ENCODE measurements around the gene ZBTB1. TPM values are rescaled to one million over a fixed set of nuclear protein-coding genes. Genes with fewer than 3 reads are reported as not detected.

ZBTB1 gene
- total and polyA plus RNA-seq, 4 donors = 5.4 to 29.3 (median 10.7) TPM

DNA sequence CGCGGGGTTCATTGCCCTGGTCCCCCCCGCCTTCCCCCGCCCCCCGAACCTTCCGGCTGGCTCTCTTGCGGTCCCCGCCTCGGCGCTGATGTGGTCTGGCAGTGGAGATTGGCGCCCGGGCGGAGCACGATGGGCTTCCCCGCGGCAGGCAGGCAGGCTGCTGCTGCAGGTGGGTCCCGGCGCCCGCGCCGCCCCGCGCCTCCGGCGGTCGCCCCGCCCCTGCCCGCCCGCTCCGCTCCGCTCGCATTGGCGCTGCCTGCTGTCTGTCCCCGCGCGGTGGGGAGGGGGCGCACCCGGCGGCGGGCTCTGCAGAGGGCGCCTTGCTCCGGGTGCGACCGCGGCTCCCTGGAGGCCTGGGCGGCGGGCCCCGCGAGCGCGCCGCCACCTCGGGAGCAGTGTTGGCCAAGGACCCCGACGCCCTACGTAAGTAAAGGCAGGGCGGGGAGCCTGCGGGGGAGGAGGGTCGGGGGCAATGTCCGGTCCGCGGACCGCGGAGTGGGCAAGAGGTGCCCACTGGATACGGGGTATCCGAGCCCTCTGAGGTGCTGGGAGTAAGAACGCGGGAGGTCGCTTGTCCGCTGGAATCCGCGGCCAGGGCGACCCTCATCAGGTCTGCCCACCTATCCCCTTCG lies 39.3 kb upstream of the ZBTB1 start, which contains the start of gene AKAP5 (continued):
- TF ChIP-seq EGR1 (IDR thresholded peaks at IDR 0.05; ENCODE audit: low read depth in 2 of 2) (no peak), NR2F2 (IDR thresholded peaks at IDR 0.05) (no peak), FOXA1 (IDR thresholded peaks at IDR 0.05) (no peak)

DNA sequence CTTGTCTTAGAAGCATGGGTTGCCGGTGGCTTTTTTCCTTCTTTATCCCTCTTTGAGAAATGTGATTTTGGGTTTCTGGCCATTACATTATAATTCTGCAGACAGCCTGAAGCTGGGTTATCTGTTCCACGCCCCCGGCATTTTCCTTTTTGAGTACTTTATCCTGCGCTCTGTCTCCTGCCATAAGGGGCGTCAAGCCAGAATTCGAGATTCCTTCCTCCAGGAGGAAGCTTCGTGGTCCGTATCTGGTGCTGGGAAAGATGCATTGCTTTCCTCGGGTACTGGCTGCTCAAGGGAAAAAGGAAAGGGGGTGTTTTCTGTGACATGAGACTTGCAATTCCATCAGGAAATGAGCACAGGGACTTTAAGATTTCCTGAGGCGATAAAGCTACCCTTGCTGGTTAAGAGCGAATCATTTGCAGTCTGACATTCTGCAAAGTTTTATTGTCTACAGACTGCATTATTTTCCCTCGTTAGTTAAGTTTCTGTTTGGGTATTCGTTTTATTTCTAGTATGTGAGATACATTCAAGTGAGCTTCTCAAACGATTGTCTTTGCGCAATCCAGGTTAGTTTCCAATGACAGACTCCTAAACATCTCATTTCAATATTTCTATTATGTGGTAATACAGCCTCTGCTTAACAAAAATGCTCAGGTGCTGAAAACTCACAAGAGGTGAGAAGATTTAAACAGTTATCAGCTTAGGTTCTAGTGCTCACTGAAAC lies 38.6 kb upstream of the ZBTB1 start:
- Histone ChIP-seq H3K9ac (ENCODE audit: low read depth in 1 of 2, low read length in 2 of 2) (no peak overlapping the region), H3K36me3 (ENCODE audit: control insufficient read depth in 4 of 4, insufficient read depth in 3 of 4, low read depth in 1 of 4, low read length in 3 of 4) (peaks cover 1 to 9% (median 7%) of the 10 kb centered on the region in 4 donors), H3K27me3 (ENCODE audit: control insufficient read depth in 4 of 4, insufficient read depth in 4 of 4, low read length in 3 of 4) (no peaks in the 10 kb centered on the region), H3K9me3 (ENCODE audit: control insufficient read depth in 4 of 4, low read length in 3 of 4) (no peaks in the 10 kb centered on the region), H3K27ac (ENCODE audit: low read depth in 1 of 2, low read length in 2 of 2) (no peak overlapping the region), H3K4me3 (ENCODE audit: low read depth in 1 of 3, low read length in 3 of 3) (peak overlapping the region; percentile 21 to 84 (median 31)), H3K4me1 (ENCODE audit: control insufficient read depth in 4 of 4, insufficient read depth in 4 of 4, low read length in 3 of 4) (peaks cover 3 to 21% (median 11%) of the 10 kb centered on the region in 4 donors)
- 19% methylated on average over 15 of the region's 15 CpGs for WGBS
- DNase-seq (ENCODE audit: low spot score) = no peak
- TF ChIP-seq RAD21 (IDR thresholded peaks at IDR 0.05) (peak in 1 of 2 donors; percentile 9), HNF4G (IDR thresholded peaks at IDR 0.05) (no peak)

DNA sequence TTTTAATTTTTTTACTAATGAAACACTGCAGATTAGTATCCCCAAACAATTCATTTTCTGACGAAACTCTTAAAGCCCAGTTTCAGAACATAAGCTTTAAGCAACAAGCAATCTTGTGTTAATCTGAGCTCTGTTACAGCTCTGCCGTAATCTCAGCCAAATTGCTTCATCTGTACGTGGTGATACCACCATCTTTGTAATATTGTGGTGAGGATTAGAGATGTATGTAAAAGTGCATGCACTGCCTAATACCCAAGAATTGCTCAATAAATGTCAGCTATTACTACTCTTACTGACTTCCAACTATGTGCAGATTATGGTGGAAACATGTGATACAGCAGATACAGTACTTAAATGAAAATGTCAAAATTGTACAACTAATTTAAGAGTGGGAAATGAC lies 37.5 kb upstream of the ZBTB1 start:
- H3K4me3 ChIP-seq (ENCODE audit: low read depth in 1 of 3, low read length in 3 of 3) = no peak overlapping the region
- peaks cover 0 to 5% (median 1%) of the 10 kb centered on the region in 4 donors for H3K36me3 ChIP-seq (ENCODE audit: control insufficient read depth in 4 of 4, insufficient read depth in 3 of 4, low read depth in 1 of 4, low read length in 3 of 4)
- no peaks in the 10 kb centered on the region for H3K27me3 ChIP-seq (ENCODE audit: control insufficient read depth in 4 of 4, insufficient read depth in 4 of 4, low read length in 3 of 4)
- 82% methylated on average over 3 of the region's 3 CpGs for WGBS
- H3K4me1 ChIP-seq (ENCODE audit: control insufficient read depth in 4 of 4, insufficient read depth in 4 of 4, low read length in 3 of 4) = peaks cover 3 to 21% (median 11%) of the 10 kb centered on the region in 4 donors
- no peak overlapping the region for H3K9ac ChIP-seq (ENCODE audit: low read depth in 1 of 2, low read length in 2 of 2)
- no peaks in the 10 kb centered on the region for H3K9me3 ChIP-seq (ENCODE audit: control insufficient read depth in 4 of 4, low read length in 3 of 4)
- no peak overlapping the region for H3K27ac ChIP-seq (ENCODE audit: low read depth in 1 of 2, low read length in 2 of 2)
- no peak for TF ChIP-seq HNF4A (conservative IDR thresholded peaks at IDR 0.05)
- no peak for TF ChIP-seq NR2F2 (IDR thresholded peaks at IDR 0.05)
- no peak for TF ChIP-seq RXRA (IDR thresholded peaks at IDR 0.05)
- TF ChIP-seq EGR1 (IDR thresholded peaks at IDR 0.05; ENCODE audit: low read depth in 2 of 2) = no peak
- TF ChIP-seq, protein P1, sequence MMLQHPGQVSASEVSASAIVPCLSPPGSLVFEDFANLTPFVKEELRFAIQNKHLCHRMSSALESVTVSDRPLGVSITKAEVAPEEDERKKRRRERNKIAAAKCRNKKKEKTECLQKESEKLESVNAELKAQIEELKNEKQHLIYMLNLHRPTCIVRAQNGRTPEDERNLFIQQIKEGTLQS (IDR thresholded peaks at IDR 0.05) = no peak
- no peak for TF ChIP-seq SP1 (IDR thresholded peaks at IDR 0.05)
- no peak for TF ChIP-seq GABPA (IDR thresholded peaks at IDR 0.05 in 1 of 2, conservative IDR thresholded peaks at IDR 0.05 in 1 of 2)
- TF ChIP-seq, protein P2, sequence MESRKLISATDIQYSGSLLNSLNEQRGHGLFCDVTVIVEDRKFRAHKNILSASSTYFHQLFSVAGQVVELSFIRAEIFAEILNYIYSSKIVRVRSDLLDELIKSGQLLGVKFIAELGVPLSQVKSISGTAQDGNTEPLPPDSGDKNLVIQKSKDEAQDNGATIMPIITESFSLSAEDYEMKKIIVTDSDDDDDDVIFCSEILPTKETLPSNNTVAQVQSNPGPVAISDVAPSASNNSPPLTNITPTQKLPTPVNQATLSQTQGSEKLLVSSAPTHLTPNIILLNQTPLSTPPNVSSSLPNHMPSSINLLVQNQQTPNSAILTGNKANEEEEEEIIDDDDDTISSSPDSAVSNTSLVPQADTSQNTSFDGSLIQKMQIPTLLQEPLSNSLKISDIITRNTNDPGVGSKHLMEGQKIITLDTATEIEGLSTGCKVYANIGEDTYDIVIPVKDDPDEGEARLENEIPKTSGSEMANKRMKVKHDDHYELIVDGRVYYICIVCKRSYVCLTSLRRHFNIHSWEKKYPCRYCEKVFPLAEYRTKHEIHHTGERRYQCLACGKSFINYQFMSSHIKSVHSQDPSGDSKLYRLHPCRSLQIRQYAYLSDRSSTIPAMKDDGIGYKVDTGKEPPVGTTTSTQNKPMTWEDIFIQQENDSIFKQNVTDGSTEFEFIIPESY (IDR thresholded peaks at IDR 0.05) = no peak
- TF ChIP-seq, protein P3, sequence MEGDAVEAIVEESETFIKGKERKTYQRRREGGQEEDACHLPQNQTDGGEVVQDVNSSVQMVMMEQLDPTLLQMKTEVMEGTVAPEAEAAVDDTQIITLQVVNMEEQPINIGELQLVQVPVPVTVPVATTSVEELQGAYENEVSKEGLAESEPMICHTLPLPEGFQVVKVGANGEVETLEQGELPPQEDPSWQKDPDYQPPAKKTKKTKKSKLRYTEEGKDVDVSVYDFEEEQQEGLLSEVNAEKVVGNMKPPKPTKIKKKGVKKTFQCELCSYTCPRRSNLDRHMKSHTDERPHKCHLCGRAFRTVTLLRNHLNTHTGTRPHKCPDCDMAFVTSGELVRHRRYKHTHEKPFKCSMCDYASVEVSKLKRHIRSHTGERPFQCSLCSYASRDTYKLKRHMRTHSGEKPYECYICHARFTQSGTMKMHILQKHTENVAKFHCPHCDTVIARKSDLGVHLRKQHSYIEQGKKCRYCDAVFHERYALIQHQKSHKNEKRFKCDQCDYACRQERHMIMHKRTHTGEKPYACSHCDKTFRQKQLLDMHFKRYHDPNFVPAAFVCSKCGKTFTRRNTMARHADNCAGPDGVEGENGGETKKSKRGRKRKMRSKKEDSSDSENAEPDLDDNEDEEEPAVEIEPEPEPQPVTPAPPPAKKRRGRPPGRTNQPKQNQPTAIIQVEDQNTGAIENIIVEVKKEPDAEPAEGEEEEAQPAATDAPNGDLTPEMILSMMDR (IDR thresholded peaks at IDR 0.05; ENCODE audit: low read depth, low read length, missing input control) = no peak
- TF ChIP-seq, protein P4, sequence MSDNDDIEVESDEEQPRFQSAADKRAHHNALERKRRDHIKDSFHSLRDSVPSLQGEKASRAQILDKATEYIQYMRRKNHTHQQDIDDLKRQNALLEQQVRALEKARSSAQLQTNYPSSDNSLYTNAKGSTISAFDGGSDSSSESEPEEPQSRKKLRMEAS (IDR thresholded peaks at IDR 0.05) = no peak
- TF ChIP-seq RAD21 (IDR thresholded peaks at IDR 0.05) = no peak
- TF ChIP-seq FOXA2 (IDR thresholded peaks at IDR 0.05) = no peak
- TF ChIP-seq JUND (IDR thresholded peaks at IDR 0.05) = no peak
- no peak for DNase-seq (ENCODE audit: low spot score)

Data from liver (tissue), 9 donors.